HepG2 (cell line): Measurements from ENCODE around the gene FNDC8. TPM values are rescaled to one million over a fixed set of nuclear protein-coding genes. Genes with fewer than 3 reads are reported as not detected.
A peak's percentile ranks its signal among the peaks of the same experiment; 100 is the strongest.

Source experiments
- ATAC-seq: fragments of 200-7000 bp; cut with Tn5 transposase; 3 replicates; pipeline ENCODE4 v1.9.1; 2020; ENCODE audit warnings: mild to moderate bottlenecking, moderate library complexity
- BruUV-seq: library from RNA; stranded (reverse); fragments of 400-500 nt; replicated peaks from 2 replicates; lab custom pipeline; 2021; lab: Mats Ljungman, UMichigan
- CTCF ChIA-PET: fragments of 300-600 bp; formaldehyde crosslinking; extraction: SDS; loops from one replicate; lab custom pipeline; 2021; ENCODE audit warnings: low total read pairs, inconsistent platforms, low intra/inter-chr PET ratio; lab: Yijun Ruan, JAX
- POLR2A ChIA-PET: fragments of 350-600 bp; sonication (Branson Sonifier 250); formaldehyde crosslinking; loops from one replicate; lab custom pipeline; 2020; ENCODE audit warnings: antibody characterized with exemption, inconsistent platforms; lab: Yijun Ruan, JAX
- DNase-seq: peaks from one replicate; pipeline ENCODE4 v3.0.0-alpha.2; 2015; ENCODE audit warnings: low spot score
- FAIRE-seq: peaks from 3 replicates; lab custom pipeline; 2011; peaks lifted over from hg19 to GRCh38; lab: Jason Lieb, UNC
- H2AFZ ChIP-seq: one replicate; pipeline ENCODE4 v1.6.1; 2011; ENCODE audit warnings: low read length, inconsistent platforms
- H3K27ac ChIP-seq: fragments of 300-600 bp; 3 replicates; pipeline ENCODE4 v1.8.0; 2011; ENCODE audit warnings: mixed run types, mild to moderate bottlenecking, mixed read lengths, low read length, inconsistent platforms; ENCODE audit not compliant: insufficient read depth; ENCODE audit errors: extremely low read length
- H3K27me3 ChIP-seq, 2 experiments: fragments of 200-600 bp in 1 of 2; 2 replicates in 1 of 2; 3 replicates in 1 of 2; pipeline versions ENCODE4 v1.6.0 to v1.8.0; 2011; ENCODE audit warnings: low read length in 2 of 2, mild to moderate bottlenecking in 2 of 2, moderate library complexity in 2 of 2, inconsistent platforms in 1 of 2; ENCODE audit not compliant: insufficient read depth in 2 of 2, control insufficient read depth in 1 of 2
- H3K36me3 ChIP-seq, 2 experiments: fragments of 200-600 bp in 1 of 2; replicated peaks in 1 of 2; 2 replicates in 1 of 2; 3 replicates in 1 of 2; pipeline versions ENCODE4 v1.5.1 to v1.8.0; 2011; ENCODE audit warnings: low read length in 2 of 2, inconsistent platforms in 1 of 2; ENCODE audit not compliant: insufficient read depth in 2 of 2, control insufficient read depth in 1 of 2
- H3K4me1 ChIP-seq: 2 replicates; pipeline ENCODE4 v1.5.1; 2012; ENCODE audit warnings: low read length, inconsistent platforms; ENCODE audit not compliant: insufficient read depth
- H3K4me2 ChIP-seq: 2 replicates; pipeline ENCODE4 v1.6.0; 2011; ENCODE audit warnings: low read depth, low read length, inconsistent platforms
- H3K4me3 ChIP-seq, 3 experiments: fragments of 200-600 bp in 1 of 3; sonication (generic), shearing (Covaris generic) in 1 of 3; replicated peaks in 1 of 3; 2 replicates each; pipeline ENCODE4 v1.5.1; 2011 to 2016; ENCODE audit warnings: low read length in 3 of 3, inconsistent platforms in 2 of 3, low read depth in 2 of 3, mild to moderate bottlenecking in 2 of 3, control low read depth in 1 of 3, mixed read lengths in 1 of 3; ENCODE audit not compliant: insufficient read depth in 1 of 3
- H3K79me2 ChIP-seq: one replicate; pipeline ENCODE4 v1.6.1; 2011; ENCODE audit warnings: low read length, inconsistent platforms; ENCODE audit not compliant: insufficient read depth
- H3K9ac ChIP-seq: 2 replicates; pipeline ENCODE4 v1.6.0; 2011; ENCODE audit warnings: mild to moderate bottlenecking, low read depth, low read length, inconsistent platforms; ENCODE audit not compliant: insufficient read depth
- H3K9me3 ChIP-seq: 2 replicates; pipeline ENCODE4 v1.5.1; 2012; ENCODE audit warnings: mild to moderate bottlenecking, low read length
- H4K20me1 ChIP-seq: 2 replicates; pipeline ENCODE4 v1.6.0; 2011; ENCODE audit warnings: inconsistent platforms, mild to moderate bottlenecking, low read length, moderate library complexity; ENCODE audit not compliant: insufficient read depth
- CREM ChIP-seq, 2 experiments: sonication (generic) in 1 of 2; formaldehyde crosslinking in 1 of 2; IDR thresholded peaks; 2 replicates each; pipeline versions ENCODE4 v1.4.0 to v1.6.1; 2016 to 2020; ENCODE audit warnings: antibody characterized with exemption in 1 of 2, mild to moderate bottlenecking in 1 of 2, missing genetic modification reagents in 1 of 2
- ELF3 ChIP-seq: IDR thresholded peaks from 2 replicates; pipeline ENCODE4 v1.6.1; 2016; ENCODE audit warnings: missing genetic modification reagents, missing compliant biosample characterization
- HOXD1 ChIP-seq: sonication (generic); formaldehyde crosslinking; IDR thresholded peaks from 2 replicates; pipeline ENCODE4 v1.5.0; 2020; ENCODE audit warnings: missing genetic modification reagents
- IRF2 ChIP-seq: IDR thresholded peaks from 2 replicates; pipeline ENCODE4 v1.6.1; 2018; ENCODE audit warnings: missing genetic modification reagents, missing compliant biosample characterization
- POLR2A ChIP-seq, 2 experiments: IDR thresholded peaks; 2 replicates each; pipeline ENCODE4 v1.6.1; 2011; ENCODE audit warnings: low read depth in 2 of 2, low read length in 2 of 2, mild to moderate bottlenecking in 1 of 2, moderate library complexity in 1 of 2; ENCODE audit not compliant: insufficient read depth in 1 of 2
- REPIN1 ChIP-seq: sonication (generic); formaldehyde crosslinking; IDR thresholded peaks from 2 replicates; pipeline ENCODE4 v1.8.0; 2022; ENCODE audit warnings: missing genetic modification reagents, low read depth, mild to moderate bottlenecking, borderline replicate concordance
- SAP130 ChIP-seq: IDR thresholded peaks from 2 replicates; pipeline ENCODE4 v1.6.1; 2016; ENCODE audit warnings: low read depth
- TOPORS ChIP-seq: sonication (generic); formaldehyde crosslinking; IDR thresholded peaks from 2 replicates; pipeline ENCODE4 v1.8.0; 2023; ENCODE audit warnings: mild to moderate bottlenecking, missing genetic modification reagents
- ZNF124 ChIP-seq: sonication (generic); formaldehyde crosslinking; IDR thresholded peaks from 2 replicates; pipeline ENCODE4 v1.4.0; 2020; ENCODE audit warnings: missing genetic modification reagents
- ZNF224 ChIP-seq: sonication (generic); formaldehyde crosslinking; IDR thresholded peaks from 2 replicates; pipeline ENCODE4 v1.5.0; 2020; ENCODE audit warnings: mild to moderate bottlenecking, missing genetic modification reagents
- ZNF232 ChIP-seq: sonication (generic); formaldehyde crosslinking; IDR thresholded peaks from 2 replicates; pipeline ENCODE4 v1.4.0; 2020; ENCODE audit warnings: missing genetic modification reagents, borderline replicate concordance
- ZNF713 ChIP-seq: sonication (generic); formaldehyde crosslinking; IDR thresholded peaks from 2 replicates; pipeline ENCODE4 v1.4.0; 2020; ENCODE audit warnings: mild to moderate bottlenecking, missing genetic modification reagents
- ZSCAN25 ChIP-seq: sonication (generic); formaldehyde crosslinking; IDR thresholded peaks from 2 replicates; pipeline ENCODE4 v1.8.0; 2022; ENCODE audit warnings: mild to moderate bottlenecking, missing genetic modification reagents
- WGBS: methylation state at CpG from one replicate; pipeline ENCODE4 v1.1.6; 2017; ENCODE audit warnings: low lambda C conversion rate; 5-methylcytosine and 5-hydroxymethylcytosine counted together
- in situ Hi-C: cut with HindIII; loops from 2 replicates; pipeline ENCODE4 v1.10.0; 2017; ENCODE audit warnings: low pct_unique_long_range_greater_than_20kb; ENCODE audit not compliant: extremely low pct_ligation_motif_present
- intact Hi-C: fragments of 100-400 bp; cut with micrococcal nuclease; formaldehyde crosslinking; loops from one replicate; pipeline ENCODE4 v1.10.0; 2022; ENCODE audit not compliant: unreplicated experiment
- polyA plus RNA-seq, 8 experiments: library from polyadenylated mRNA; depleted of rRNA in 3 of 8; stranded (reverse) in 7 of 8; unstranded in 1 of 8; fragments of >200 nt; fragmentation: Illumina TruSeq in 4 of 8; extraction: Trizol in 4 of 8; gene quantifications; 2 replicates each; pipeline versions ENCODE4 v1.2.1 to v1.2.3, GENCODE V29; 2011 to 2016; ENCODE audit warnings: low read depth in 4 of 8, missing spikeins in 1 of 8, mixed read lengths in 1 of 8; ENCODE audit not compliant: insufficient read depth in 1 of 8
- total RNA-seq, 5 experiments: library from RNA; depleted of rRNA; stranded (reverse); fragments of >200 nt; fragmentation: Illumina TruSeq; extraction: Trizol; gene quantifications; 2 replicates each; pipeline ENCODE4 v1.2.3, GENCODE V29; 2016; ENCODE audit warnings: low read depth in 1 of 5
- TF ChIP-seq, protein P1 (sequence below): sonication (generic); formaldehyde crosslinking; IDR thresholded peaks from 2 replicates; pipeline ENCODE4 v1.8.0; 2022; ENCODE audit warnings: mild to moderate bottlenecking, missing genetic modification reagents
- TF ChIP-seq, protein P2 (sequence below): sonication (generic); formaldehyde crosslinking; IDR thresholded peaks from 2 replicates; pipeline ENCODE4 v1.5.1; 2020; ENCODE audit warnings: mild to moderate bottlenecking, missing genetic modification reagents

Gene FNDC8
- total and polyA plus RNA-seq, 2 of the 13 experiments (the other 11 are each of a cell fraction or from before 2014, with no cell fraction given), result not detected

DNA sequence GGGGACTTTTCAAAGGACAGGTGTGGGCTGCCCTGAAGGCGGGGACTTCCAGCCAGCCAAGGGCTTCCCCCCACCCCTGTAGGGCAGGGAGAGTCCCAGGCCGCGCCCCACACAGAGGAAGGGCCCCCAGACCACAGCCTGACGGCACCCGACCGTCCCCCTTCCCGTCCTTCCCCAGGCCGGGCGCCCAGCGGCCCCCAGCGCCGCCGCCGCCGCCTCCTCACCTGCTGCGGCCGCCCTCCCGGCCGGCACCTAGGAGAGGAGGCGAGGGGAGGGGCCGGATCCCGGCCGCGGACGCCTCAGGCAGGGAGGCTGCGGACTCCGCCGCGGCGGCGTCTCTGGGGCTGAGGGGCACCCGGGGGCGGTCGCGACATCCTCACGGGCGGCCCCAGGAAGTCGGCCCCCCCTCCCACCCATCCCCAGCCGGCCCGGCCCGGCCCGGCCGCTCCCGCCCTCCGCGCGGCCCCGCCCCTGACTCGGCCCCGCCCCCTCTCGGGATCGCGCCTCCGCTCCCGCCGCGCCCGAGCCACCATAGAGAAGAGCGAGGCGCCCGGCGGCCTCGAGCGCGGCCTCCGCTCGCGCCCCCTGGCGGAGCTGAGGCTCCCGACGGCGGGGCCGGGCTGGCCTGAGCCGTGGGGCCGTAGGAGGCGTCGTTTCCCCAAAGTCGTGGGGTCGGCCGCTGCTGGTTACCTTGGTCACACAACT is 32.4 kb upstream of the FNDC8 start (continued):
- TF ChIP-seq ELF3, result no peak
- TF ChIP-seq ZNF713, result 0 out of 2 replicates have a peak, but pooled peaks have one; percentile 54
- TF ChIP-seq SAP130 (CRISPR knock-in tag), result peak; percentile 32
- no peak for TF ChIP-seq ZNF232 (CRISPR knock-in tag)

DNA sequence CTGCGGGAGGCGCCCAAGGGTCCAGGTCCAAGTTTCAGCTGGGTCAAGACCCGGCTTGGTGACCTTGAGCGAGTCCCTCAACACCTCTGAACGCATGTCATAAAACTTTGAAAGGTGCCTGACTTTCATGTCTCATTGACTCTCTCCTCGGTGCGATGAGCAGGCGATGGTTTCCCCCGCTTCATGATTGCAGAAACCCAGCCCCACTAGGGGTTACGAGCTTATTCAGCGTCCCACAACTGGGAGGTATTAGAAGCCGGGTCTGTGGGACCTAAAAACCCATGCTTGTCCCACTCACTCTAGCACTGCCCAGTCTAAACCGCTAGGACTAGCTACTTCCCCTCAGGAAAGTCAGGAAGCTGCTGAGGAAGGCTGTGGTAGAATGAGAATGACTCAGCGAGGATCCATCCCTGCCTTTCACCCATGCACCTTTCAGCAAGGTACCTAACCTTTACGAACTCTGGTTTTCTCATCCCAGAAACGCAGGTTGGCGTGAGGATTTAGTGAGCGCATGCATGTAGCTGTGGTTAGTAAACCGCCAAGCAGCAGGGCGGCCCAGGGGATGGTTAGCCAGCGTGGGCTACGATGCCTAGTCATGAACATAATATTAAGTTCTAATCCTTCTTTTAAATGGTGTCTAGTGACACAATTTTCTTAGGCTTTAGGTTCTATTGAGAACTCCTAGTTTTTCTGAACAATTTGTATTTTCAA is 31.7 kb upstream of the FNDC8 start:
- H3K9me3 ChIP-seq, result no peaks in the 10 kb centered on the region
- H3K27me3 ChIP-seq, result no peaks in the 10 kb centered on the region
- peaks cover 36% of the 10 kb centered on the region for H3K79me2 ChIP-seq
- FAIRE-seq (peak; percentile 54), ATAC-seq (peak; percentile 57), DNase-seq (peak; percentile 52)
- no TSS peak for BruUV-seq
- in situ Hi-C loops, result no loop called here
- H3K4me1 ChIP-seq, result peaks cover 42% of the 10 kb centered on the region
- no peaks in the 10 kb centered on the region for H3K36me3 ChIP-seq
- H3K4me3 ChIP-seq, result peak overlapping the region; percentile 44 to 68 (median 61); a peak in 5 of 6 replicates
- H4K20me1 ChIP-seq, result no peaks in the 10 kb centered on the region
- ChIA-PET POLR2A (interaction anchor here (0.6 to 2.5 kb wide), 8 partner anchors 10 to 109 kb away, joined by 3 to 20 read pairs (median 5); partner anchors contain the start of genes LIG3 and RFFL), CTCF (interaction anchor here (1.2 to 3.0 kb wide), 3 partner anchors 30 to 92 kb away, joined by 4 to 21 read pairs (median 8); partner anchors contain the start of genes NLE1 and RAD51D)
- peak overlapping the region; percentile 77 for H3K27ac ChIP-seq
- intact Hi-C loops, result loop anchor here (1.0 to 5.0 kb wide), 4 partner anchors 29 to 91 kb away; partner anchors contain the start of gene RAD51D
- peak overlapping the region; percentile 82 for H3K4me2 ChIP-seq
- H3K9ac ChIP-seq, result peak overlapping the region; percentile 77
- peak overlapping the region; percentile 91 for H2AFZ ChIP-seq
- WGBS, result 56% methylated on average over 19 of the region's 22 CpGs
- TF ChIP-seq IRF2 (CRISPR knock-in tag) (0 out of 2 replicates have a peak, but pooled peaks have one; percentile 1), POLR2A (IDR thresholded peaks at IDR 0.05; ENCODE audit: insufficient read depth in 1 of 2, low read depth in 2 of 2, low read length in 2 of 2) (peak; percentile 5 to 47; a peak in 3 of 4 replicates), ZSCAN25 (CRISPR knock-in tag) (no peak), ZNF224 (no peak), HOXD1 (no peak), CREM (IDR thresholded peaks at IDR 0.05) (no peak), CREM (CRISPR knock-in tag; IDR thresholded peaks at IDR 0.05) (no peak), TOPORS (CRISPR knock-in tag) (no peak), ZNF124 (no peak), REPIN1 (CRISPR knock-in tag) (0 out of 2 replicates have a peak, but pooled peaks have one; percentile 13)
- TF ChIP-seq, protein P1, sequence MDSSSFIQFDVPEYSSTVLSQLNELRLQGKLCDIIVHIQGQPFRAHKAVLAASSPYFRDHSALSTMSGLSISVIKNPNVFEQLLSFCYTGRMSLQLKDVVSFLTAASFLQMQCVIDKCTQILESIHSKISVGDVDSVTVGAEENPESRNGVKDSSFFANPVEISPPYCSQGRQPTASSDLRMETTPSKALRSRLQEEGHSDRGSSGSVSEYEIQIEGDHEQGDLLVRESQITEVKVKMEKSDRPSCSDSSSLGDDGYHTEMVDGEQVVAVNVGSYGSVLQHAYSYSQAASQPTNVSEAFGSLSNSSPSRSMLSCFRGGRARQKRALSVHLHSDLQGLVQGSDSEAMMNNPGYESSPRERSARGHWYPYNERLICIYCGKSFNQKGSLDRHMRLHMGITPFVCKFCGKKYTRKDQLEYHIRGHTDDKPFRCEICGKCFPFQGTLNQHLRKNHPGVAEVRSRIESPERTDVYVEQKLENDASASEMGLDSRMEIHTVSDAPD (CRISPR knock-in tag), result no peak
- TF ChIP-seq, protein P2, sequence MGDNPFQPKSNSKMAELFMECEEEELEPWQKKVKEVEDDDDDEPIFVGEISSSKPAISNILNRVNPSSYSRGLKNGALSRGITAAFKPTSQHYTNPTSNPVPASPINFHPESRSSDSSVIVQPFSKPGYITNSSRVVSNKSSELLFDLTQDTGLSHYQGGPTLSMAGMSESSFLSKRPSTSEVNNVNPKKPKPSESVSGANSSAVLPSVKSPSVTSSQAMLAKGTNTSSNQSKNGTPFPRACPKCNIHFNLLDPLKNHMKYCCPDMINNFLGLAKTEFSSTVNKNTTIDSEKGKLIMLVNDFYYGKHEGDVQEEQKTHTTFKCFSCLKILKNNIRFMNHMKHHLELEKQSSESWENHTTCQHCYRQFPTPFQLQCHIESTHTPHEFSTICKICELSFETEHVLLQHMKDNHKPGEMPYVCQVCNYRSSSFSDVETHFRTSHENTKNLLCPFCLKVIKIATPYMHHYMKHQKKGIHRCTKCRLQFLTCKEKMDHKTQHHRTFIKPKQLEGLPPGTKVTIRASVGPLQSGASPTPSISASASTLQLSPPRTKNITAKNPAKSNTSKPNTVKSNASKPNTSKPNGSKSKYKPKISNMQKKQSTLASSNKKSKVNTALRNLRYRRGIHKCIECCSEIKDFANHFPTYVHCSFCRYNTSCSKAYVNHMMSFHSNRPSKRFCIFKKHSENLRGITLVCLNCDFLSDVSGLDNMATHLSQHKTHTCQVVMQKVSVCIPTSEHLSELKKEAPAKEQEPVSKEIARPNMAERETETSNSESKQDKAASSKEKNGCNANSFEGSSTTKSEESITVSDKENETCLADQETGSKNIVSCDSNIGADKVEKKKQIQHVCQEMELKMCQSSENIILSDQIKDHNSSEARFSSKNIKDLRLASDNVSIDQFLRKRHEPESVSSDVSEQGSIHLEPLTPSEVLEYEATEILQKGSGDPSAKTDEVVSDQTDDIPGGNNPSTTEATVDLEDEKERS (CRISPR knock-in tag), result no peak
